Stimulated activated CD8-positive, alpha-beta memory T cell treated with anti-CD3 and anti-CD28 coated beads, Interleukin-12 subunit alpha, Interleukin-12 subunit beta, amount 100 ng/mL, for 1 hour (primary cell): ENCODE results near the gene PCNX4.
"Not testable (repeated sequence)": the region's sequence is repeated elsewhere in the genome, so short reads cannot be mapped to it uniquely, and the experiment has no call there.

ENCODE experiments used
- DNase-seq: peaks from one replicate; pipeline ENCODE4 v3.0.0-alpha.2; 2020; ENCODE audit warnings: low read depth

Gene PCNX4

GRCh38 chr14:60091550-60092525 is at the start of gene PCNX4:
Gene PCNX4 (plus strand): TSS chr14:60091923. CDS start chr14:60107639, 15,716 bp downstream.
- peak; percentile 91 for DNase-seq

GRCh38 chr14:60047976-60048375 is 43.7 kb upstream of the PCNX4 start:
- not testable (repeated sequence) for DNase-seq

- no peak for DNase-seq
Observed at GRCh38 chr14:60051721-60052221, 40.0 kb upstream of the PCNX4 start.

GRCh38 chr14:60058087-60058486 is 33.6 kb upstream of the PCNX4 start:
- no peak for DNase-seq

- DNase-seq: no peak
Observed at GRCh38 chr14:60061371-60061770, 30.4 kb upstream of the PCNX4 start.

- DNase-seq: no peak
Observed at GRCh38 chr14:60064491-60065072, 27.1 kb upstream of the PCNX4 start.

- no peak for DNase-seq
Observed at GRCh38 chr14:60067882-60068281, 23.8 kb upstream of the PCNX4 start.

GRCh38 chr14:60079723-60080122 is 12.0 kb upstream of the PCNX4 start:
- DNase-seq: no peak

- DNase-seq: no peak
Observed at GRCh38 chr14:60085085-60085484, 6.6 kb upstream of the PCNX4 start.

GRCh38 chr14:60085693-60086092 is 6.0 kb upstream of the PCNX4 start:
- DNase-seq: no peak

GRCh38 chr14:60087668-60088067 is 4.1 kb upstream of the PCNX4 start:
- DNase-seq: no peak

- DNase-seq: no peak
Observed at GRCh38 chr14:60089221-60089620, 2.5 kb upstream of the PCNX4 start.

- no peak for DNase-seq
Observed at GRCh38 chr14:60090864-60091519, 731 bp upstream of the PCNX4 start.

GRCh38 chr14:60092526-60092920 is 800 bp downstream of the PCNX4 start:
- DNase-seq: no peak

- DNase-seq: no peak
Observed at GRCh38 chr14:60093080-60093479, 1.4 kb downstream of the PCNX4 start.

- no peak for DNase-seq
Observed at GRCh38 chr14:60093606-60094005, 1.9 kb downstream of the PCNX4 start.

GRCh38 chr14:60094306-60094897 is 2.7 kb downstream of the PCNX4 start:
- no peak for DNase-seq

- no peak for DNase-seq
Observed at GRCh38 chr14:60095231-60095630, 3.5 kb downstream of the PCNX4 start.

GRCh38 chr14:60095781-60096450 is 4.2 kb downstream of the PCNX4 start:
- no peak for DNase-seq

GRCh38 chr14:60097974-60098373 is 6.3 kb downstream of the PCNX4 start:
- DNase-seq: no peak

GRCh38 chr14:60099855-60100254 is 8.1 kb downstream of the PCNX4 start:
- not testable (repeated sequence) for DNase-seq

- DNase-seq: no peak
Observed at GRCh38 chr14:60101786-60102185, 10.1 kb downstream of the PCNX4 start.
